ENCODE data around the gene KRAS. TPM values are rescaled to one million over a fixed set of nuclear protein-coding genes. Genes with fewer than 3 reads are reported as not detected.
"Not testable (repeated sequence)": the region's sequence is repeated elsewhere in the genome, so short reads cannot be mapped to it uniquely, and the experiment has no call there.

Gene KRAS
- total RNA-seq = 15.5 and 27.1 TPM in 2 replicates

DNA sequence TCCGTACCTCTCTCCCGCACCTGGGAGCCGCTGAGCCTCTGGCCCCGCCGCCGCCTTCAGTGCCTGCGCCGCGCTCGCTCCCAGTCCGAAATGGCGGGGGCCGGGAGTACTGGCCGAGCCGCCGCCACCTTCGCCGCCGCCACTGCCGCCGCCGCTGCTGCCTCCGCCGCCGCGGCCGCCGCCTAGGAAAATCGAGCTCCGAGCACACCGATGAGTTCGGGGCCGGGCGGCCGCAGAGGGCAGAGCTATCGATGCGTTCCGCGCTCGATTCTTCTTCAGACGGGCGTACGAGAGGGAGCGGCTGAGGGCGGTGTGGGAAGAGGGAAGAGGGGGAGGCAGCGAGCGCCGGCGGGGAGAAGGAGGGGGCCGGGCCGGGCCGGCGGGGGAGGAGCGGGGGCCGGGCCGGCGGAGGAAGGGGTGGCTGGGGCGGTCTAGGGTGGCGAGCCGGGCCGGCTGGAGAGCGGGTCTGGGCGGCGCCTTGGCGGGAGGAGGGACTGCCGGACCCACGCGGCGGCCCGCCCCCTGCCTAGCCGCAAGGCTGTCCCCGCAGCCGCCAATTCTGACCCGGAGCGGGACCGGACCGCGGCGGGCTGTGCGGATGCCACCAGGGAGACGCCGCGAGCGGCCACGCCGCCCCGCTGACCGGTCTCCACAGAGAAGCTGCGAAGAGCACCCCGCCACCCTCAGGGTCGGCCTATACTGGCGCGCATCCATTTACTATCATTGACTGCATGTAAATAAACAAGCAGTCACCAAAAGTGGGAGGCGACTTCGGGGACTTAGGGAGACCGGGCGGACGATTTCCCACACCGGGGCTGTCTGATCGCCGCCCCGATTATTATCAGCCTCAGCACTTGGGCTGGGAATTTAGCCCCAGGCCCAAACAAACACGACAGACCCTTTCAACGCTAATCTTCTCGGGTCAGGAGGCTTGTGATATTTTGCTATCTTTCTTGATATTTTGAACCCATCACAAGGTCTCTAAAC is at the start of gene KRAS:
KRAS (minus strand) TSS at position 186 of the 987 bp plus-strand sequence.
- Histone ChIP-seq H3K36me3 (ENCODE audit: control insufficient read depth, insufficient read depth, low read length) (no peaks in the 10 kb centered on the region), H3K4me3 (ENCODE audit: low read depth, low read length) (peak within 1 kb of the TSS; percentile 67), H3K27me3 (ENCODE audit: control insufficient read depth, insufficient read depth, low read length) (no peaks in the 10 kb centered on the region)
- TF ChIP-seq, protein P1, sequence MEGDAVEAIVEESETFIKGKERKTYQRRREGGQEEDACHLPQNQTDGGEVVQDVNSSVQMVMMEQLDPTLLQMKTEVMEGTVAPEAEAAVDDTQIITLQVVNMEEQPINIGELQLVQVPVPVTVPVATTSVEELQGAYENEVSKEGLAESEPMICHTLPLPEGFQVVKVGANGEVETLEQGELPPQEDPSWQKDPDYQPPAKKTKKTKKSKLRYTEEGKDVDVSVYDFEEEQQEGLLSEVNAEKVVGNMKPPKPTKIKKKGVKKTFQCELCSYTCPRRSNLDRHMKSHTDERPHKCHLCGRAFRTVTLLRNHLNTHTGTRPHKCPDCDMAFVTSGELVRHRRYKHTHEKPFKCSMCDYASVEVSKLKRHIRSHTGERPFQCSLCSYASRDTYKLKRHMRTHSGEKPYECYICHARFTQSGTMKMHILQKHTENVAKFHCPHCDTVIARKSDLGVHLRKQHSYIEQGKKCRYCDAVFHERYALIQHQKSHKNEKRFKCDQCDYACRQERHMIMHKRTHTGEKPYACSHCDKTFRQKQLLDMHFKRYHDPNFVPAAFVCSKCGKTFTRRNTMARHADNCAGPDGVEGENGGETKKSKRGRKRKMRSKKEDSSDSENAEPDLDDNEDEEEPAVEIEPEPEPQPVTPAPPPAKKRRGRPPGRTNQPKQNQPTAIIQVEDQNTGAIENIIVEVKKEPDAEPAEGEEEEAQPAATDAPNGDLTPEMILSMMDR (IDR thresholded peaks at IDR 0.05; ENCODE audit: insufficient read depth, low read length, severe bottlenecking) = no peak
- DNase-seq (ENCODE audit: low read depth) (peak; percentile 80), FAIRE-seq (no peak)

DNA sequence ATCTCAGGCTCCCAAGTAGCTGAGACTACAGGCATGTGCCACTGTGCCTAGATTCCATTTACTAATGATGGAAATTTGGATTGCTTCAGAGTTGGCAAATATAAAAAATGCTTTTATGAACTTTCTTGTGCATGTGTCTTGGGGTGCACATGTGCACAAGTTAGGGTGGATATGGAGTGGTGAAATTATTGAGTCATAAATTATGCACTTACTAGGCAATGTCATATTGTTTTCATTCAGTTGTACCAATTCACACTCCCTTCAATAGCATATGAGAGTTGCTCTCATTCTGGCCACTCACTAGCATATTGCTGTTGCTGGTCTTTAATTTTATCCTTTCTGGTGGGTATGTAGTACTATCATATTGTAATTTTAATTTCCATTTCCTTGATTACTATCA is 45.7 kb upstream of the KRAS start:
- DNase-seq (ENCODE audit: low read depth) (no peak), FAIRE-seq (no peak)
- TF ChIP-seq, protein P1 (IDR thresholded peaks at IDR 0.05; ENCODE audit: insufficient read depth, low read length, severe bottlenecking) = no peak
- no peak overlapping the region for H3K4me3 ChIP-seq (ENCODE audit: low read depth, low read length)
- H3K27me3 ChIP-seq (ENCODE audit: control insufficient read depth, insufficient read depth, low read length) = no peaks in the 10 kb centered on the region
- no peaks in the 10 kb centered on the region for H3K36me3 ChIP-seq (ENCODE audit: control insufficient read depth, insufficient read depth, low read length)

- FAIRE-seq (no peak), DNase-seq (ENCODE audit: low read depth) (no peak)
- TF ChIP-seq, protein P1 (IDR thresholded peaks at IDR 0.05; ENCODE audit: insufficient read depth, low read length, severe bottlenecking) = no peak
- H3K4me3 ChIP-seq (ENCODE audit: low read depth, low read length) = no peak overlapping the region
- no peaks in the 10 kb centered on the region for H3K36me3 ChIP-seq (ENCODE audit: control insufficient read depth, insufficient read depth, low read length)
- no peaks in the 10 kb centered on the region for H3K27me3 ChIP-seq (ENCODE audit: control insufficient read depth, insufficient read depth, low read length)
Measured at GRCh38 chr12:25295361-25295760, 44.6 kb upstream of the KRAS start.

DNA sequence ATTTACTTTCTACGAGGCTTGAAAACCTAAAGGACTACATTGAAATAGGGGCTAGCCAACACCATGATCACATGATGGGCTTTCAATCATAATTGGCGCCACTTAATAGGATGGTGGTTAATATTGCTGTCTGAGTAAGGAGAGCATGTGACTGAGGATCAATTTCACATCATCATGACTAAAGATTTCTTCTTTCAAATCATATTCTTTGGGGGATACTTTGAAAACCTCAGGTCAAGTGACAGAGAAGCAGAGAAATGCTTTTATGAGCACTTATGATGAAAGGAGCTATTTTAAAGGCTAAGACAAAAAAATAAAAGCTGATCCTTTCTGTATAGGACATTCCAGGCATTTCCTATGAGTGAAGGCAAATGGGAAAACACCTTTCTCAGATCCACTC is 42.9 kb upstream of the KRAS start:
- FAIRE-seq = no peak
- H3K27me3 ChIP-seq (ENCODE audit: control insufficient read depth, insufficient read depth, low read length) = no peaks in the 10 kb centered on the region
- H3K4me3 ChIP-seq (ENCODE audit: low read depth, low read length) = no peak overlapping the region
- H3K36me3 ChIP-seq (ENCODE audit: control insufficient read depth, insufficient read depth, low read length) = no peaks in the 10 kb centered on the region
- no peak for DNase-seq (ENCODE audit: low read depth)
- TF ChIP-seq, protein P1 (IDR thresholded peaks at IDR 0.05; ENCODE audit: insufficient read depth, low read length, severe bottlenecking) = no peak

DNA sequence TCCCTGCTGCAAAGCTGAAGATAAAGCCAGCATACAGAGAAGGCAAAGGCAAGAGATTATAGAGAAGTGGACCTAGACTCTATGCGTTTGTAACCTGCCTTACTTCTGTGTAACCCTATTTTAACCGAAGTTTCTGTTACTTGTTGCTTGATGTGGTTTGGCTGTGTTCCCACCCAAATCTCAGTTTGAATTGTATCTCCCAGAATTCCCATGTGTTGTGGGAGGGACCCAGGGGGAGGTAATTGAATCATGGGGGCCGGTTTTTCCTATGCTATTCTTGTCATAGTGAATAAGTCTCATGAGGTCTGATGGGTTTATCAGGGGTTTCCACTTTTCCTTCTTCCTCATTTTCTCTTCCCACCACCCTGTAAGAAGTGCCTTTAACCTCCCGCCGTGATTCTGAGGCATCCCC is 42.1 kb upstream of the KRAS start:
- not testable (repeated sequence) for H3K4me3 ChIP-seq (ENCODE audit: low read depth, low read length); H3K27me3 ChIP-seq (ENCODE audit: control insufficient read depth, insufficient read depth, low read length); FAIRE-seq; H3K36me3 ChIP-seq (ENCODE audit: control insufficient read depth, insufficient read depth, low read length); DNase-seq (ENCODE audit: low read depth)

GRCh38 chr12:25287610-25288009 is 36.9 kb upstream of the KRAS start:
- FAIRE-seq (no peak), DNase-seq (ENCODE audit: low read depth) (no peak)
- H3K36me3 ChIP-seq (ENCODE audit: control insufficient read depth, insufficient read depth, low read length) = no peaks in the 10 kb centered on the region
- no peak overlapping the region for H3K4me3 ChIP-seq (ENCODE audit: low read depth, low read length)
- no peaks in the 10 kb centered on the region for H3K27me3 ChIP-seq (ENCODE audit: control insufficient read depth, insufficient read depth, low read length)
- TF ChIP-seq, protein P1 (IDR thresholded peaks at IDR 0.05; ENCODE audit: insufficient read depth, low read length, severe bottlenecking) = no peak

Measured in bronchial epithelial cell (primary cell).